Activated T-cell treated with anti-CD3 and anti-CD28 coated beads for 4 hours (primary cell): Measurements from ENCODE around the gene COLEC12.

Source experiments
- DNase-seq: peaks from one replicate; pipeline ENCODE4 v3.0.0-alpha.2; 2020

The COLEC12 gene

DNA sequence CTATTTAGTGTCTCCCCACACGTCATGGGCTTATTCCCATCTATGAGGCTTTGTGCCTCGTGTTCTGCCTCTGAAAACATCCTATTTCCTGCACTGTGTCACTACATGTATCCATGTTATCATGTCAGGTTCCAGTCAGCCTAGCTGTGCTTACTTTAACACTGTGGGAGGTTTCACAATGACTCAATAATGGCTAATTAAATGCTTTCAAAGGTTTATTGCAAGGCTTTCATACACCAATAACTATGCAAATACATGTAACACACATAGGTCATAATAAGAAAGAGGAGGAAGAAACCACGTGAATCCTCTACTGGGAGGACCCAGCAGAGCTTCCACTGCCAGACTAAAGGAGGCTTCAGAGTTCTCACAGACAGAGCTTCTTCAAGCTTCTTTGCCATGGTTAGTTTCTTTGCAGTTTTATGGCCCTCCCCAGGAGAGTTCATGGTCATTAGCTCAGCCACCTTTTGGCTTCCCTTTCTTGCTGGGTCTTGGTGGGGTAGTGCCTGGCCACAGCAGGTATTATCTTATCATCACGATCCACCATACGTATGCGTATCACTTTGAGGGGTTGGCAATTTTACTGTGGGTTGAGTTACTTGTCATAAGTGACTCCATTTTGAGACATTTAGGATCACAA lies 5.1 kb upstream of the COLEC12 start:
- no peak for DNase-seq

- no peak for DNase-seq
Measured at GRCh38 chr18:501406-501714, 859 bp upstream of the COLEC12 start.

GRCh38 chr18:499776-500631 lies 497 bp downstream of the COLEC12 start:
- no peak for DNase-seq

DNA sequence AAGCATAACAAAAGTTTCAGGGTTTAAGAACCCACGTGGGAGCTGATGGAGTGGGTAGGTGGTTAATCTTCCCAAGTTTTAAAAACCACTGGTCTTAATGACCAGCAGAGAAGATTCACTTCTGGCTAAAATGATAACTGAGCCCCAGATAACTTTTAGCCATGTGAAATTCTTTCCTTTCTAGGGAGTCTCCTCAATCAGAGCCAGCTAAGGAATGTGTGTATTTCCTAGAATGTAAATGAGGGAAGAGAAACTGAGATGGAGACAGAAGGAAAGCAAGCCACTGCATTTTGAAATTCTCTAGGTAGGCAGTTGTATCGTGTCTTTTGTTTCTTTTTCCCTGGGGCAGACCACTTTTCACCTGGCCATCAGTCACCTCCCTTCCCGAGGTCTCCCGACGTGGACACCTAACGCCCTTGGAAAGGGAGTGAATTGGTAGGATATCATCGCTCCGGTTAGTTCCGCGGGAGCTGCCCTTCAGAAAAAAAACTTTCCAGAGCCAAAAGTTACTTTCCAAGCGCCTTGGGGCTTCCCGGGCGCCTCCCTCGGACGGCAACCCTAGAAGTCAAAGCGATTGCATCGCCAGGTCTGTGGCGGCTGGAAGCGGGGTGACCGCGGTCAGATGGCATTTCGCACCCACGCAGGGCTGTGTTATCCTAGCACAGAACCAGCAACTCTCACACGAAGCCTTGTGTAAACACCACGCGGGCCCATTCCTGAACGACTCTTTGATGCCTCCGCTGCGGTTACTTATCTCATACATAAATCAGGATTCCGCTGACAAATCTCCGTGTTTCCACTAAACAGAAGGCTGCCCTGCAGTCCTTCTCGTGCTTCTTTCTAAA lies 1.3 kb downstream of the COLEC12 start:
- DNase-seq = no peak

DNA sequence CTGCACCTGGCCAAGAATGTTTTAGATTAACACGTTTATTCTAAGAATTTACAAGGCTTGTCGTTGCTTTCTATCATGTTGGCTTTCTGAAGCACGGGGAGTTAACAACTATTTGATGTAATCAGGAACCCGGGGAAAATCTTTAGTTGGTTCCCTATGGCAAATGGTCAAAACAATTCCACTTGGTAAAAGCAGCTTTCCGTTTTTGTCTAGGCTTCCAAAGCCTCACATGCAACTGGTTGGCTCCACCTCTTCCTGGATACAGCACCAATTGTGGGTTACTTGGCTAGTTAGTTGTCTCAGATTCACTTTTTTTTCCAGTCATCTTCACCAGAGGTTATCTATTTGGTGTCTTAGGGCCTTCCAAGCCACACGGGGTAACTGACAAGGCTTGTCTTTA lies 2.8 kb downstream of the COLEC12 start:
- DNase-seq = no peak

- DNase-seq = no peak
Measured at GRCh38 chr18:495452-495851, 5.0 kb downstream of the COLEC12 start.

GRCh38 chr18:495017-495416 lies 5.5 kb downstream of the COLEC12 start:
- no peak for DNase-seq

GRCh38 chr18:493986-494983 lies 6.2 kb downstream of the COLEC12 start:
- no peak for DNase-seq

GRCh38 chr18:492451-492850 lies 8.1 kb downstream of the COLEC12 start:
- DNase-seq = no peak

DNA sequence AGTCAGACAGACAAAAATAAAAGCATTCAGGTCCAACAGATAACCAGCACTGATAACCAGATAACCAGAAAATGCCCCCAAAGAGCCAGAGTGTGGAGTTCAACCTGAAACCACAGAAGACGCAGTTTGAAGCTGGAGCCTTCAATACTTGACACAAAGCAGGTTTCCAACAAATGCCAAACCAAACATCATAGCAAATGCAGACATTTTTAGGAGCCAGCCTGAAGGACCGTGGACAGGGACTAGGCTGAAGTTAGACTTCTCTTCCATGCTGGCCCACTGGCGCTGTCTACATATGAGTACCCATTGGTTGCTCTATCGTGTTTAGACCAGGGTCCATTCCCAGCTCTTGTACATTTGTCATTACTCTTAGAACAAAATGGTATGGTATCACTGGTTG lies 9.9 kb downstream of the COLEC12 start:
- DNase-seq = no peak

- no peak for DNase-seq
Measured at GRCh38 chr18:490024-490366, 10.5 kb downstream of the COLEC12 start.

- DNase-seq = no peak
Measured at GRCh38 chr18:489244-490023, 11.1 kb downstream of the COLEC12 start.

DNA sequence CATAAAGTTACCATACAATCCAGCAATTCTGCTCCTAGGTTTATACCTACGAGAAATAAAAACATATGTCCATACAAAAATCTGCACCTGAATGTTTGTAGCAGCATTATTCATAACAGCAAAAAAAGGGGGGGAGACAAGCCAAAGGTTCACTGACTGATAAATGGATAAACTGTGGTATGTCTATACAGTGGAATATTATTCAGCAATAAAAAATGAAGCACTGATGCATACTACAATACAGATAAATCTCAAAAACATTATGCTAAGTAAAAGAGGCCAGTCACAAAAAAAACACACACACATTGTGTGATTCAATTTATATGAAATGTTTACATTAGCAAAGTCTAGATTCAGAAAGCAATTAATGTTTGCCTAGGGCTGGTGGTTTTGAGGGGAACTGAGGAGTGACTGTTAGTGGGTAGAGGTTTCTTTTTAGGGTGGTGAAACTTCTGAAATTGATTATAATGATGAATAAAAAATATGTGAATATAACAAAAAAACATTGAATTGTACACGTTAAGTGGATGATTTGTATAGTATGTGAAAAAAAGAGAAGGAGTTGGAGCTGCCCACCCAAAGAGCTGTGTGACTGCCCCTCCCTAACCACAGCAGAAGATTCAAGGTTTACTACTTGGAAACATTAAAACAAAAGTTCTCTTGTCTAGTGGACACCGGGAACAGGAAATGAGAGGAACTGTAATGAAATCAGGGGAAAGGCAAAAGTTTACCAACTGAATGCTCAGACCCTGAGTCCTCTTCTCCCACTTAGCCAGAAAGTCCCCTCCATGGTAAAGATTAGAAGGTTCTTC lies 13.4 kb downstream of the COLEC12 start:
- no peak for DNase-seq

- DNase-seq = no peak
Measured at GRCh38 chr18:484749-485464, 15.6 kb downstream of the COLEC12 start.

- no peak for DNase-seq
Measured at GRCh38 chr18:478681-479080, 21.8 kb downstream of the COLEC12 start.

DNA sequence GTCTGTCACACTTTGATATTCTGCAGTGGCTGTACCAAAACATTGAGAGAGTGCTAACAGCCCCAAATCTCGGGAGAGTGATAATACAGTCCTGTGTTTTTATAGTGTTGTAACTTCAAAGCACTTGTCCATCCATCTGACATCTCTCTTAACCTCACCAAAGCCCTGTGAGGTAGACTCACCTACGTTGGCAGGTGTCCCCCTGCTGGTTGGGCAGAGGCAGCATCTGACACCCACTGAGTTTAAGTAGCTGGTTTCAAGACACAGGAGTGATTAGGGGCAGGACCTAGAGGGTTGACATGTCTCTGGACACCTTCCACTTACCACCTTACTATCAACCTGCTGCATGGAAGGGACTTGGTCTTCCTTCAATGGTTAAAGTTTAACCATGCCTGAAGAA lies 22.9 kb downstream of the COLEC12 start:
- DNase-seq = no peak

DNA sequence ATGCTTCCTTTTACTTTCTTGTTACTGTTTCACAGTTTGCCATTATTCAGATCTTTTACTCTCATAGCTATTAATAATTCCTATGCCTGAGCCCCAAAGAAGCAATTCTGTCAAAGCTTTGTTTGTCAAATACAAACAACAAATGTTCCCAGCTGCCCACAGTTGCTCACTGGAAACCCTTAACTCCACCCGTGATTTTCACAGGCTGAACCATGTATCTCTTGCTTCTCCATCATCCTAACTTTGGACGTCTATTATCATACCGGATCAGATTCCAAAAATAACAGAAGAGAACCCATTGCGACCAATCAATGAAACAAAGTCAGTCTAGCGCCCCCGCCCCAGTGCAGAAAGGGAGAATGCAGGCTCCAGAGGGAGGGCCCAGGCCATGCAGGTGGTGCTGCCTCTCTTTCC lies 24.2 kb downstream of the COLEC12 start:
- DNase-seq = no peak

- DNase-seq = no peak
Measured at GRCh38 chr18:475202-476031, 25.1 kb downstream of the COLEC12 start.

GRCh38 chr18:474416-474815 lies 26.1 kb downstream of the COLEC12 start:
- DNase-seq = no peak
